Spinal cord (tissue), 10 donors: ENCODE data around the gene CAPZA1. TPM values are rescaled to one million over a fixed set of nuclear protein-coding genes. Genes with fewer than 3 reads are reported as not detected.

Experiments
- DNase-seq, 6 donors: peaks; one replicate each; pipeline versions ENCODE4 v3.0.0 to v3.0.0-alpha.2; 2013 to 2015; ENCODE audit warnings: low spot score in 6 of 6, low read depth in 4 of 6
- H3K27ac ChIP-seq: one replicate; pipeline ENCODE4 v1.5.1; 2013; ENCODE audit warnings: low read depth, low read length, control low read depth
- H3K27me3 ChIP-seq: one replicate; pipeline ENCODE4 v1.6.1; 2013; ENCODE audit warnings: low read length; ENCODE audit not compliant: control insufficient read depth, insufficient read depth
- H3K36me3 ChIP-seq: one replicate; pipeline ENCODE4 v1.6.1; 2013; ENCODE audit warnings: low read length; ENCODE audit not compliant: control insufficient read depth, insufficient read depth
- H3K4me1 ChIP-seq: one replicate; pipeline ENCODE4 v1.6.1; 2013; ENCODE audit warnings: low read length; ENCODE audit not compliant: control insufficient read depth, insufficient read depth
- H3K4me3 ChIP-seq: one replicate; pipeline ENCODE4 v1.5.1; 2013; ENCODE audit warnings: low read depth, low read length, control low read depth
- H3K9me3 ChIP-seq: one replicate; pipeline ENCODE4 v1.6.1; 2013; ENCODE audit warnings: low read length; ENCODE audit not compliant: control insufficient read depth, insufficient read depth
- WGBS: methylation state at CpG from one replicate; pipeline ENCODE4 v1.1.5; 2013; ENCODE audit warnings: missing lambda C conversion rate; ENCODE audit not compliant: insufficient coverage; 5-methylcytosine and 5-hydroxymethylcytosine counted together
- polyA plus RNA-seq, 2 donors: library from polyadenylated mRNA; unstranded; fragments of 120-200 nt; gene quantifications; one replicate each; pipeline ENCODE4 v1.2.1, GENCODE V29; 2013; ENCODE audit not compliant: insufficient read length in 2 of 2
- total RNA-seq, 2 donors: library from RNA; depleted of rRNA in 1 of 2; stranded (reverse); fragments of 120-200 nt in 1 of 2; fragments of >200 nt in 1 of 2; gene quantifications; one replicate each; pipeline versions ENCODE4 v1.2.3 to v1.2.4, GENCODE V29; 2013 to 2014
- donor health status: healthy.

The CAPZA1 gene
- total and polyA plus RNA-seq, 4 donors, result 76.4 to 148 (median 98.1) TPM

GRCh38 chr1:112702420-112703261, 83.0 kb downstream of the CAPZA1 start:
- H3K27me3 ChIP-seq, result peaks cover 4% of the 10 kb centered on the region

GRCh38 chr1:112703706-112704105, 84.1 kb downstream of the CAPZA1 start:
- Histone ChIP-seq H3K36me3 (peaks cover 41% of the 10 kb centered on the region), H3K27ac (peak overlapping the region; percentile 95), H3K4me1 (peaks cover 81% of the 10 kb centered on the region), H3K9me3 (no peaks in the 10 kb centered on the region), H3K4me3 (no peak overlapping the region), H3K27me3 (peaks cover 4% of the 10 kb centered on the region)
- DNase-seq, result no peak
- WGBS, result 90% methylated on average over 5 of the region's 8 CpGs

More at GRCh38 chr1:112702420-112703261, 83.0 kb downstream of the CAPZA1 start:
- Histone ChIP-seq H3K36me3 (peaks cover 52% of the 10 kb centered on the region), H3K4me1 (peaks cover 78% of the 10 kb centered on the region), H3K4me3 (no peak overlapping the region), H3K27ac (peak overlapping the region; percentile 94), H3K9me3 (no peaks in the 10 kb centered on the region)
- WGBS, result 78% methylated on average over 10 of the region's 12 CpGs
- DNase-seq, result no peak

GRCh38 chr1:112704391-112704933, 84.8 kb downstream of the CAPZA1 start:
- Histone ChIP-seq H3K27ac (peak overlapping the region; percentile 95), H3K9me3 (no peaks in the 10 kb centered on the region), H3K4me3 (peak overlapping the region; percentile 85), H3K4me1 (peaks cover 79% of the 10 kb centered on the region), H3K36me3 (peaks cover 34% of the 10 kb centered on the region), H3K27me3 (peaks cover 4% of the 10 kb centered on the region)
- 39% methylated on average over 6 of the region's 7 CpGs for WGBS
- peak in 3 of 6 donors; percentile 35 to 83 (median 59) for DNase-seq

- 17% methylated on average over 9 of the region's 13 CpGs for WGBS
- peak overlapping the region; percentile 85 for H3K4me3 ChIP-seq
- peak in 3 of 6 donors; percentile 61 to 91 (median 74) for DNase-seq
- H3K27ac ChIP-seq, result peak overlapping the region; percentile 95
- H3K27me3 ChIP-seq, result peaks cover 4% of the 10 kb centered on the region
- H3K4me1 ChIP-seq, result peaks cover 73% of the 10 kb centered on the region
- H3K9me3 ChIP-seq, result no peaks in the 10 kb centered on the region
- H3K36me3 ChIP-seq, result peaks cover 31% of the 10 kb centered on the region
Measured at GRCh38 chr1:112704934-112705627, 85.4 kb downstream of the CAPZA1 start.

GRCh38 chr1:112706505-112707220, 87.0 kb downstream of the CAPZA1 start, which contains the start of gene RHOC:
Gene RHOC, minus strand, starts transcription at chr1:112707127. Its CDS starts 3,328 bp downstream, at chr1:112703799.
- Histone ChIP-seq H3K27me3 (peaks cover 7% of the 10 kb centered on the region), H3K36me3 (peaks cover 16% of the 10 kb centered on the region), H3K9me3 (no peaks in the 10 kb centered on the region), H3K4me3 (peak within 1 kb of the TSS; percentile 85), H3K4me1 (peaks cover 65% of the 10 kb centered on the region), H3K27ac (peak within 1 kb of the TSS; percentile 95)
- WGBS, result under 1% methylated on average over 53 of the region's 61 CpGs
- peak in 2 of 6 donors; percentile 38 to 53 for DNase-seq

GRCh38 chr1:112707221-112708001, 87.8 kb downstream of the CAPZA1 start:
- Histone ChIP-seq H3K36me3 (peaks cover 8% of the 10 kb centered on the region), H3K4me1 (peaks cover 59% of the 10 kb centered on the region), H3K9me3 (no peaks in the 10 kb centered on the region), H3K27ac (peak overlapping the region; percentile 77), H3K27me3 (peaks cover 7% of the 10 kb centered on the region), H3K4me3 (peak overlapping the region; percentile 85)
- WGBS, result 5% methylated on average over 27 of the region's 42 CpGs
- peak in 3 of 6 donors; percentile 66 to 91 (median 86) for DNase-seq

- peaks cover 2% of the 10 kb centered on the region for H3K36me3 ChIP-seq
- peaks cover 7% of the 10 kb centered on the region for H3K27me3 ChIP-seq
- no peak for DNase-seq
- no peak overlapping the region for H3K4me3 ChIP-seq
- H3K4me1 ChIP-seq, result peaks cover 53% of the 10 kb centered on the region
- 74% methylated on average over 4 of the region's 6 CpGs for WGBS
- H3K27ac ChIP-seq, result no peak overlapping the region
- H3K9me3 ChIP-seq, result no peaks in the 10 kb centered on the region
Measured at GRCh38 chr1:112708002-112708448, 88.4 kb downstream of the CAPZA1 start.

- Histone ChIP-seq H3K4me3 (no peak overlapping the region), H3K27me3 (peaks cover 7% of the 10 kb centered on the region), H3K36me3 (peaks cover 2% of the 10 kb centered on the region), H3K4me1 (peaks cover 50% of the 10 kb centered on the region), H3K27ac (no peak overlapping the region), H3K9me3 (no peaks in the 10 kb centered on the region)
- WGBS, result no CpG with 5 or more reads among the region's 3 CpGs
- DNase-seq, result no peak
Measured at GRCh38 chr1:112708489-112708888, 88.9 kb downstream of the CAPZA1 start.
